IMR-90 (cell line): ENCODE results near the gene HECTD1. TPM values are rescaled to one million over a fixed set of nuclear protein-coding genes. Genes with fewer than 3 reads are reported as not detected.
"Not testable (repeated sequence)": the region's sequence is repeated elsewhere in the genome, so short reads cannot be mapped to it uniquely, and the experiment has no call there.

Experiments
- ATAC-seq: fragments of 200-7000 bp; cut with Tn5 transposase; 2 replicates; pipeline ENCODE4 v1.9.1; 2020; ENCODE audit warnings: low read depth, mild to moderate bottlenecking, moderate library complexity
- BruUV-seq: library from RNA; stranded (reverse); fragments of 400-500 nt; replicated peaks from 2 replicates; lab custom pipeline; 2021; lab: Mats Ljungman, UMichigan
- CTCF ChIA-PET: fragments of 300-600 bp; formaldehyde crosslinking; extraction: SDS; loops from one replicate; lab custom pipeline; 2021; ENCODE audit warnings: antibody characterized with exemption; lab: Yijun Ruan, JAX
- POLR2A ChIA-PET: fragments of 300-600 bp; sonication (Branson Sonifier 250); formaldehyde crosslinking; loops from one replicate; lab custom pipeline; 2022; ENCODE audit warnings: antibody characterized with exemption; ENCODE audit not compliant: unreplicated experiment; lab: Charles Lee
- DNase-seq: peaks from one replicate; pipeline ENCODE4 v3.0.0; 2013
- H2AFZ ChIP-seq: replicated peaks from 2 replicates; pipeline ENCODE3; 2013; ENCODE audit warnings: low read length, mild to moderate bottlenecking; ENCODE audit not compliant: poor library complexity
- H2AK5ac ChIP-seq: 2 replicates; pipeline ENCODE4 v1.6.1; 2013; ENCODE audit warnings: low read depth, low read length, inconsistent platforms
- H2AK9ac ChIP-seq: replicated peaks from 2 replicates; pipeline ENCODE3; 2013; ENCODE audit warnings: mild to moderate bottlenecking, low read depth, low read length, moderate library complexity; ENCODE audit not compliant: poor library complexity
- H2BK120ac ChIP-seq: 2 replicates; pipeline ENCODE4 v1.6.1; 2013; ENCODE audit warnings: low read depth, low read length, inconsistent platforms
- H2BK15ac ChIP-seq: 3 replicates; pipeline ENCODE4 v1.6.1; 2013; ENCODE audit warnings: low read depth, low read length, inconsistent platforms
- H2BK20ac ChIP-seq: 2 replicates; pipeline ENCODE4 v1.6.1; 2013; ENCODE audit warnings: low read depth, mild to moderate bottlenecking, inconsistent platforms, low read length, moderate library complexity
- H2BK5ac ChIP-seq: 2 replicates; pipeline ENCODE4 v1.6.1; 2013; ENCODE audit warnings: mild to moderate bottlenecking, low read depth, low read length, inconsistent platforms; ENCODE audit not compliant: poor library complexity, severe bottlenecking
- H3K14ac ChIP-seq: replicated peaks from 2 replicates; pipeline ENCODE4 v1.6.1; 2013; ENCODE audit warnings: low read depth, low read length, inconsistent platforms
- H3K18ac ChIP-seq: 2 replicates; pipeline ENCODE4 v1.6.1; 2013; ENCODE audit warnings: low read depth, low read length, control low read depth
- H3K23ac ChIP-seq: 2 replicates; pipeline ENCODE4 v1.6.1; 2013; ENCODE audit warnings: low read depth, low read length, inconsistent platforms
- H3K27ac ChIP-seq: 2 replicates; pipeline ENCODE4 v1.5.1; 2013; ENCODE audit warnings: mild to moderate bottlenecking, control low read depth, low read length; ENCODE audit not compliant: insufficient read depth
- H3K27me3 ChIP-seq: 2 replicates; pipeline ENCODE4 v1.6.1; 2013; ENCODE audit warnings: low read length; ENCODE audit not compliant: control insufficient read depth, insufficient read depth
- H3K36me3 ChIP-seq: 2 replicates; pipeline ENCODE4 v1.6.1; 2013; ENCODE audit warnings: low read length, mixed read lengths; ENCODE audit not compliant: control insufficient read depth, insufficient read depth
- H3K4ac ChIP-seq: 2 replicates; pipeline ENCODE4 v1.6.1; 2013; ENCODE audit warnings: low read depth, low read length, inconsistent platforms
- H3K4me1 ChIP-seq: 2 replicates; pipeline ENCODE4 v1.6.1; 2013; ENCODE audit warnings: low read length, mixed read lengths; ENCODE audit not compliant: control insufficient read depth, insufficient read depth
- H3K4me2 ChIP-seq: 2 replicates; pipeline ENCODE4 v1.6.1; 2013; ENCODE audit warnings: low read depth, mild to moderate bottlenecking, control low read depth, low read length, moderate library complexity
- H3K4me3 ChIP-seq: 2 replicates; pipeline ENCODE4 v1.5.1; 2013; ENCODE audit warnings: low read depth, mild to moderate bottlenecking, control low read depth, low read length, moderate library complexity; ENCODE audit not compliant: insufficient read depth
- H3K56ac ChIP-seq: 2 replicates; pipeline ENCODE4 v1.6.1; 2013; ENCODE audit warnings: low read length, inconsistent platforms; ENCODE audit not compliant: insufficient read depth; ENCODE audit errors: extremely low read depth
- H3K79me1 ChIP-seq, 2 experiments: 2 replicates each; pipeline ENCODE4 v1.6.1; 2013; ENCODE audit warnings: low read length in 2 of 2, inconsistent platforms in 1 of 2, low read depth in 1 of 2
- H3K9ac ChIP-seq: 2 replicates; pipeline ENCODE4 v1.6.1; 2013; ENCODE audit warnings: low read depth, low read length, control low read depth
- H3K9me1 ChIP-seq: 2 replicates; pipeline ENCODE4 v1.6.1; 2013; ENCODE audit warnings: low read length, inconsistent platforms; ENCODE audit not compliant: insufficient read depth
- H3K9me3 ChIP-seq: 2 replicates; pipeline ENCODE4 v1.6.1; 2013; ENCODE audit warnings: low read length; ENCODE audit not compliant: control insufficient read depth, insufficient read depth
- H4K20me1 ChIP-seq: 2 replicates; pipeline ENCODE4 v1.6.1; 2013; ENCODE audit warnings: low read length, inconsistent platforms; ENCODE audit not compliant: insufficient read depth
- H4K5ac ChIP-seq: 2 replicates; pipeline ENCODE4 v1.6.1; 2013; ENCODE audit warnings: mild to moderate bottlenecking, low read depth, low read length, control low read depth
- H4K8ac ChIP-seq, 2 experiments: 2 replicates each; pipeline ENCODE4 v1.6.1; 2013; ENCODE audit warnings: low read depth in 2 of 2, low read length in 2 of 2, control low read depth in 1 of 2, inconsistent platforms in 1 of 2
- H4K91ac ChIP-seq: 2 replicates; pipeline ENCODE4 v1.6.1; 2013; ENCODE audit warnings: low read depth, low read length, inconsistent platforms; ENCODE audit not compliant: insufficient read depth
- BHLHE40 ChIP-seq: fragments of 150-350 bp; IDR thresholded peaks from 2 replicates; pipeline ENCODE4 v1.6.1; 2016; ENCODE audit warnings: mild to moderate bottlenecking, low read depth, low read length
- MAZ ChIP-seq: IDR thresholded peaks from 2 replicates; pipeline ENCODE4 v1.6.1; 2012; ENCODE audit warnings: low read depth, mild to moderate bottlenecking, low read length, improper control_type of control experiment, moderate library complexity, borderline replicate concordance
- WGBS, 2 experiments: methylation state at CpG; one replicate each; pipeline versions ENCODE4 v1.1.5 to v1.1.7; 2013; ENCODE audit warnings: missing lambda C conversion rate in 2 of 2; ENCODE audit not compliant: insufficient read length in 1 of 2; ENCODE audit errors: extremely low coverage in 2 of 2; 5-methylcytosine and 5-hydroxymethylcytosine counted together
- dilution Hi-C: fragments of 300-500 bp; cut with HindIII; formaldehyde crosslinking; loops from one replicate; pipeline ENCODE4 v1.14.3; 2018; ENCODE audit warnings: low sequenced_read_pairs; ENCODE audit not compliant: unreplicated experiment
- in situ Hi-C: fragments of 300-500 bp; cut with MboI; formaldehyde crosslinking; loops from 3 replicates; pipeline ENCODE4 v1.14.3; 2019; ENCODE audit warnings: low sequenced_read_pairs, inconsistent platforms, mixed read lengths
- intact Hi-C: fragments of 100-400 bp; cut with micrococcal nuclease; formaldehyde crosslinking; loops from 2 replicates; pipeline ENCODE4 v1.10.0; 2022
- polyA plus RNA-seq, 3 experiments: library from polyadenylated mRNA; depleted of rRNA; stranded (reverse); fragments of >200 nt; gene quantifications; 2 replicates each; pipeline ENCODE4 v1.2.3, GENCODE V29; 2012; ENCODE audit warnings: low replicate concordance in 1 of 3
- total RNA-seq: library from RNA; depleted of rRNA; stranded (reverse); fragments of >200 nt; gene quantifications from 2 replicates; pipeline ENCODE4 v1.2.3, GENCODE V29; 2012

HECTD1 gene
- total and polyA plus RNA-seq, 2 of the 4 experiments (the other 2 are of a cell fraction) = 48.5 to 228 TPM

DNA sequence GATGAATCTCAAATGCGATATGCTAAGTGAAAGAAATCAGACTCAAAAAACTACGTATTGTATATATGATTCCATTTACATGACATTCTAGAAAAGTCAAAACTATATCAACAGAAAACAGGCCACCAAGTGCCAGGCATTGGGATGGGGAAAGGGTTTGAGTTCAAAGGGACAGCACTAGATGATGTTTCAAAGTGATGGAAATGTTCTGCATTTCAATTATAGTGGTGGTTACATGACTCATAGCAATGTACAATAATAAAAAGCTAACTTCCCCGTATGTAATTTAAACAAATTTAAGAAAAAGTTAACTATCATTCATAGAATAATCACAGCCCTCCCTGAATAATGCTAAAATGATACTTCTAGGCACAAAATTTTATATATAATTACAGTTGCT lies 13.5 kb downstream of the HECTD1 start:
- no peak overlapping the region for H3K23ac ChIP-seq
- H3K27ac ChIP-seq = no peak overlapping the region
- peaks cover 10% of the 10 kb centered on the region for H3K4me1 ChIP-seq
- H3K14ac ChIP-seq = no peak overlapping the region
- no peaks in the 10 kb centered on the region for H3K9me3 ChIP-seq
- in situ Hi-C loops (no loop called here), dilution Hi-C loops (no loop called here), intact Hi-C loops (no loop called here)
- no peak overlapping the region for H2AK9ac ChIP-seq
- ATAC-seq = peak; percentile 42; the same call in 1 of the 2 replicates
- H3K36me3 ChIP-seq = peaks cover 12% of the 10 kb centered on the region
- no peak overlapping the region for H2BK120ac ChIP-seq
- no peak overlapping the region for H3K4me3 ChIP-seq
- H3K4me2 ChIP-seq = peak overlapping the region; percentile 39; the same call in 1 of the 2 replicates
- H3K79me1 ChIP-seq = peaks cover 22 to 77% of the 10 kb centered on the region in 2 experiments
- no peaks in the 10 kb centered on the region for H3K27me3 ChIP-seq
- peaks cover 35% of the 10 kb centered on the region for H4K20me1 ChIP-seq
- H4K91ac ChIP-seq = no peak overlapping the region
- H2AK5ac ChIP-seq = no peak overlapping the region
- no TSS peak for BruUV-seq
- ChIA-PET CTCF (interaction anchor here (0.6 to 1.3 kb wide), 2 partner anchors 14 to 1263 kb away, joined by 4 read pairs; partner anchors contain the start of gene HECTD1), POLR2A (interaction anchor here (0.9 kb wide), 1 partner anchor 15 kb away, joined by 4 read pairs; no protein-coding TSS in a partner anchor)
- no peak overlapping the region for H4K8ac ChIP-seq
- DNase-seq = peak; percentile 54
- peaks cover 14% of the 10 kb centered on the region for H3K9me1 ChIP-seq
- no peak overlapping the region for H2AFZ ChIP-seq
- WGBS, 2 experiments = no CpG with 5 or more reads among the region's 3 CpGs
- TF ChIP-seq MAZ = no peak
- no peak for TF ChIP-seq BHLHE40
- H3K4ac ChIP-seq = no peak overlapping the region
- no peak overlapping the region for H4K5ac ChIP-seq
- no peak overlapping the region for H2BK15ac ChIP-seq
- no peak overlapping the region for H3K56ac ChIP-seq
- no peak overlapping the region for H3K18ac ChIP-seq
- H3K9ac ChIP-seq = no peak overlapping the region
- no peak overlapping the region for H2BK5ac ChIP-seq
- H2BK20ac ChIP-seq = no peak overlapping the region

DNA sequence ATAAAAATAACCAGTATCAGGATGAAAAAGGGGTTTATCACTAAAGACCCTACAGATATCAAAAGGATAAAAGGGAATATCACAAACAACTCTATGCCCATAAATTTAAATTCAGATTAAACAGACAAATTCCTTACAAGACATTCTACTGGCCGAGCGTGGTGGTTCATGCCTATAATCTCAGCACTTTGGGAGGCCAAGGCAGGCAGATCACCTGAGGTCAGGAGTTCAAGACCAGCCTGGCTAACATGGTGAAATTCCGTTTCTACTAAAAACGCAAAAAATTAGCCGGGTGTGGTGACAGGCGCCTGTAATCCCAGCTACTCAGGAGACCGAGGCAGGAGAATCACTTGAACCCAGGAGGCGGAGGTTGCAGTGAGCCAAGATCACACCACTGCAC lies 15.0 kb downstream of the HECTD1 start:
- Histone ChIP-seq H4K20me1 (peaks cover 37% of the 10 kb centered on the region), H3K79me1 (peaks cover 23 to 78% of the 10 kb centered on the region in 2 experiments), H3K9me1 (peaks cover 11% of the 10 kb centered on the region), H3K4me1 (peaks cover 10% of the 10 kb centered on the region)
- H2BK120ac ChIP-seq, POLR2A ChIA-PET, H2BK15ac ChIP-seq, H3K18ac ChIP-seq, H3K36me3 ChIP-seq, H2AK5ac ChIP-seq, H2BK20ac ChIP-seq, H3K4ac ChIP-seq, H3K23ac ChIP-seq, H2AK9ac ChIP-seq, dilution Hi-C loops, H3K4me3 ChIP-seq, H3K14ac ChIP-seq, H3K9me3 ChIP-seq, ATAC-seq, H3K27me3 ChIP-seq, H3K56ac ChIP-seq, H2BK5ac ChIP-seq, H3K27ac ChIP-seq, in situ Hi-C loops, DNase-seq, H3K4me2 ChIP-seq, H2AFZ ChIP-seq, H4K91ac ChIP-seq, H4K5ac ChIP-seq, CTCF ChIA-PET, H4K8ac ChIP-seq, BruUV-seq, H3K9ac ChIP-seq, intact Hi-C loops: not testable (repeated sequence)
- 90% methylated on average over 2 of the region's 8 CpGs; no CpG with 5 or more reads in 1 of the 2 experiments for WGBS, 2 experiments
